ENCODE results near the gene LMF1. TPM values are rescaled to one million over a fixed set of nuclear protein-coding genes. Genes with fewer than 3 reads are reported as not detected.

LMF1 gene
- total and polyA plus RNA-seq, 3 donors from 2014 or later, result 12.5 to 83.4 (median 66.6) TPM

- 96 to 100% methylated on average over 9 to 27 of the region's 27 CpGs for WGBS, 2 donors
- Histone ChIP-seq H3K4me3 (no peak overlapping the region), H3K9me3 (no peaks in the 10 kb centered on the region), H3K4me1 (no peaks in the 10 kb centered on the region), H3K27ac (no peak overlapping the region), H3K27me3 (no peaks in the 10 kb centered on the region), H3K36me3 (ENCODE audit: low read depth, missing control alignments) (no peaks in the 10 kb centered on the region)
- DNase-seq, result no peak
- TF ChIP-seq CTCF (IDR thresholded peaks at IDR 0.05) (no peak), POLR2A (IDR thresholded peaks at IDR 0.05) (no peak)
- intact Hi-C loops (cut with DNase I; ENCODE audit: low total_unique reads), result no loop called here
Observed at GRCh38 chr16:939311-939710, 31.5 kb downstream of the LMF1 start.

- no peak for DNase-seq
- Histone ChIP-seq H3K27me3 (no peaks in the 10 kb centered on the region), H3K4me3 (no peak overlapping the region), H3K4me1 (no peaks in the 10 kb centered on the region), H3K36me3 (ENCODE audit: low read depth, missing control alignments) (no peaks in the 10 kb centered on the region), H3K9me3 (no peaks in the 10 kb centered on the region), H3K27ac (no peak overlapping the region)
- TF ChIP-seq POLR2A (IDR thresholded peaks at IDR 0.05) (no peak), CTCF (IDR thresholded peaks at IDR 0.05) (no peak)
- intact Hi-C loops (cut with DNase I; ENCODE audit: low total_unique reads), result no loop called here
- WGBS, 2 donors, result 77 to 84% methylated on average over 9 of the region's 9 CpGs
Observed at GRCh38 chr16:938752-939151, 32.0 kb downstream of the LMF1 start.

GRCh38 chr16:938136-938535 is 32.6 kb downstream of the LMF1 start:
- Histone ChIP-seq H3K27ac (no peak overlapping the region), H3K27me3 (no peaks in the 10 kb centered on the region), H3K4me1 (no peaks in the 10 kb centered on the region), H3K36me3 (ENCODE audit: low read depth, missing control alignments) (no peaks in the 10 kb centered on the region), H3K4me3 (no peak overlapping the region), H3K9me3 (no peaks in the 10 kb centered on the region)
- no peak for DNase-seq
- WGBS, 2 donors, result 91 to 93% methylated on average over 15 to 18 of the region's 18 CpGs
- intact Hi-C loops (cut with DNase I; ENCODE audit: low total_unique reads), result no loop called here
- TF ChIP-seq CTCF (IDR thresholded peaks at IDR 0.05) (no peak), POLR2A (IDR thresholded peaks at IDR 0.05) (no peak)

GRCh38 chr16:937723-938122 is 33.1 kb downstream of the LMF1 start:
- DNase-seq, result no peak
- H3K4me3 ChIP-seq, result no peak overlapping the region
- H3K27me3 ChIP-seq, result no peaks in the 10 kb centered on the region
- intact Hi-C loops (cut with DNase I; ENCODE audit: low total_unique reads), result no loop called here
- H3K27ac ChIP-seq, result no peak overlapping the region
- WGBS, 2 donors, result 92% methylated on average over 6 of the region's 6 CpGs
- TF ChIP-seq POLR2A (IDR thresholded peaks at IDR 0.05) (no peak), CTCF (IDR thresholded peaks at IDR 0.05) (no peak)
- no peaks in the 10 kb centered on the region for H3K4me1 ChIP-seq
- no peaks in the 10 kb centered on the region for H3K9me3 ChIP-seq
- no peaks in the 10 kb centered on the region for H3K36me3 ChIP-seq (ENCODE audit: low read depth, missing control alignments)

GRCh38 chr16:937311-937710 is 33.5 kb downstream of the LMF1 start:
- Histone ChIP-seq H3K27ac (no peak overlapping the region), H3K9me3 (no peaks in the 10 kb centered on the region), H3K36me3 (ENCODE audit: low read depth, missing control alignments) (no peaks in the 10 kb centered on the region), H3K27me3 (no peaks in the 10 kb centered on the region), H3K4me3 (no peak overlapping the region), H3K4me1 (no peaks in the 10 kb centered on the region)
- intact Hi-C loops (cut with DNase I; ENCODE audit: low total_unique reads), result no loop called here
- DNase-seq, result no peak
- WGBS, 2 donors, result 81 to 96% methylated on average over 6 to 8 of the region's 8 CpGs
- TF ChIP-seq CTCF (IDR thresholded peaks at IDR 0.05), result no peak
- TF ChIP-seq POLR2A (IDR thresholded peaks at IDR 0.05), result no peak
